ENCODE data around the gene CORO6.
A peak's percentile ranks its signal among the peaks of the same experiment; 100 is the strongest.

Gene CORO6

GRCh38 chr17:29593591-29594518 lies 28.9 kb downstream of the CORO6 start:
- no peak for DNase-seq (ENCODE audit: low read depth)
- H3K4me3 ChIP-seq (ENCODE audit: low read depth, low read length): peak overlapping the region; percentile 62

DNA sequence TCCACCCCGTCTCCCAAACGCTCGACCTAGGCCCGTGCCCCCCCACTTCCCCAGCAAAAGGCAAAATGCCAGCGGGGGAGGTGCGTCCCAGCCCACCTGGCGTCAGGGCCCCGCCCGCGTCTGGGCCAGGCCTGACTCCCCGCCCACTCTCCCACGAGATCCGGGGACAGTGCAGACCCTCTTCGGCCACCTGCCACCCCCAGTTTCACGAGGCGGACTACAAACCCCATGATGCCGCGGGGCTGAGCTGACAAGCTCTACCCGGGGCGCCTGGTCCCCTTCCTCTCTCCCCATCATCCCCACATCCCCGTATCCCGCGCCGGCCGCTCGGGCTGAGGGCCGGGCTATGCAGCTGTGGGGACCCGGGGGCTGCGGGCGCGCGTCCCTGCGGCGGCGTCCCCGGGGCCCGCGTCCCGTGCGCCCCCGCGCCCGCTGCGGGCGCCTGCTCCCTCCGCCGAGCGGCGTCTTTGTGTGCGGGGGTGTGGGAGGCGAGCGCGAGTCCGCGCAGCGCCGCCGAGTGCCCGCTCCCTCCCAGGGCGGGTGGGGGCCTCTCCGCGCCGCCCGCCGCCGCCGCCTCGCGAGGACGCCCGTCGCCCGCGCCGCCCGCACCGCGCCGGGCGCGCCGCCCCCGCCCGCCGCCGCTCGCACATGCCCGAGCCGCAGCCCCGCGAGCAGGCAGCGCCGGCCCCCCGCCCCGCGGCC lies 29.7 kb downstream of the CORO6 start, which contains the start of gene ANKRD13B:
ANKRD13B (plus strand) TSS at position 283 of the 702 bp plus-strand sequence. CDS start 490 bp downstream, outside the sequence.
- peak within 1 kb of the TSS; percentile 62 for H3K4me3 ChIP-seq (ENCODE audit: low read depth, low read length)
- DNase-seq (ENCODE audit: low read depth): no peak

DNA sequence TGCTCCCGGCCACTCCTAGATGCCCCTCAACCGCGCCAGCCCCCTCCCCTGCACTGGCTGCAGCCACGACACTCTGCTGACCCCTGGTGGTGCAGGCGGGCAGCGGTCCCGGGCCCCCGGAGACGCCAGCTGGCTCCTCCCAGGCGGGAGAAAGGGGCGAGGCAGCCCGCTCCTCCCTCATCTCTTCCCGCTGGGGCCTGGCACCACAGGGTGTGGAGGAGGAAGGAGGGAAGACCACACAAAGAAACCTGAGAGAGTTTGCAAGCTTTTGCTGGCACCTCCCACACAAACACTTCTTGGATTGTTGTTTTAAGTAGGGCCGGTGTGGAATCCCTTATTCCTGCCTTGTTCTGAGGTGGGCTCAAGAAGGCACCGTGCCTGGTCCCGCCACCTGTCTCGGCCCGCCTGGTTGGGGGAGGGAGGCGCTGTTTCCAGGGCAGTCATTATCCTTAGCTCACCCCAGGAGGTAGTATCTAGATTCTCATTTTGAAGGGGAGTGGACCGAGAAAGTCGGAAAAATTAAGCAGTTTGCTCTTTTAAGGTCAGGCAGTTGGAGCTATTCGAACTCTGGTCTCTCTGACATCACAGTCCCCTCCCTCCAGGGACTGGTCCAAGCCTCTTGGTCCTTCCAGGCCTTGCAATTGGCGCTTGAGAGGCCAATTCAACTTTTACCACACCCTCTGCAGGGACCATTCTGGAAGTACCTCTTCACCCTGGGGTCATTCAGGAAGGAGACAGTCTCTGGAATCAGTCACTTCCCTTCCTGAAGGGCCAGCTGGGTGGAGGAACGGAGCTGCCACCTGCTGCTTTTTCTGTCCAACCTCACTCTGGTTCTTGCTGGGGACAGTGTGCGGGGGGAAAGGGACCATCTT lies 30.7 kb downstream of the CORO6 start:
- peak overlapping the region; percentile 34 for H3K4me3 ChIP-seq (ENCODE audit: low read depth, low read length)
- no peak for DNase-seq (ENCODE audit: low read depth)

- no peak for DNase-seq (ENCODE audit: low read depth)
- H3K4me3 ChIP-seq (ENCODE audit: low read depth, low read length): peak overlapping the region; percentile 34
Observed at GRCh38 chr17:29591146-29591736, 31.5 kb downstream of the CORO6 start.

DNA sequence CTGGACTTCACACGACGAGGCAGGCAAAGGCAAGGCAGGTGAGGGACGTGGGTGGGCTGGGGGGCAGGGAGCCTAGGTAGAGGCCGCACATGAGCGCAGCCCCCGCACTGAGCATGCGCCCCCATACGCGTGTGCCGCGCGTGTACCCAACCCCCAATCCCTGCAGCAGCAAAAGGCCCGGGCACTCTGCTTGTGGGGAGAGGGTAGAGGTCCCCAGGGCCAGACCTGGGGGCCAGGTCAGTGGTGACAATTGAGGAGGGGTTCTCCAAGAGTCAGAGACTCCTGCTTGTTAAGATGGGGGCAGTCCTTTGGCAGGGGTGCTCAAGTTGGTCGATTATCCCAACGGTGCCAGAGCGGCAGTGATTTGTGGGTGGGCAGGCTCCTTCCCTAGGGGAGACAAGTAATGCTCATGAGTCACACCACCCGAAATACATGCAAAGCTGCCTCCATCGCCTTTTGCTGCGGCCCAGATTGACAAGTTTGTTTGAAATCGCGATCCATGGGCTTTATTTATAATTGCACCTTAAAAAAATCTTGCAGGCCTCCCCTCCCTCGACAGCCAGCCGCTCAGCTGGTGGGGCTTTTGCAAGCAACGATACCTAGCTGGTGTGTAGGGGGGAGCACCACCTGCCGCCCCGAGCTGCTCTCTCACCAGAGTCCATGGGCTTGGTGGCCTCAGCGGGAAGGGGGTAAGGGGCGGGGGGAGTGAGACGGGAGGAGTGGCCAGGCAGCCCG lies 32.1 kb downstream of the CORO6 start:
- DNase-seq (ENCODE audit: low read depth): no peak
- peak overlapping the region; percentile 52 for H3K4me3 ChIP-seq (ENCODE audit: low read depth, low read length)

DNA sequence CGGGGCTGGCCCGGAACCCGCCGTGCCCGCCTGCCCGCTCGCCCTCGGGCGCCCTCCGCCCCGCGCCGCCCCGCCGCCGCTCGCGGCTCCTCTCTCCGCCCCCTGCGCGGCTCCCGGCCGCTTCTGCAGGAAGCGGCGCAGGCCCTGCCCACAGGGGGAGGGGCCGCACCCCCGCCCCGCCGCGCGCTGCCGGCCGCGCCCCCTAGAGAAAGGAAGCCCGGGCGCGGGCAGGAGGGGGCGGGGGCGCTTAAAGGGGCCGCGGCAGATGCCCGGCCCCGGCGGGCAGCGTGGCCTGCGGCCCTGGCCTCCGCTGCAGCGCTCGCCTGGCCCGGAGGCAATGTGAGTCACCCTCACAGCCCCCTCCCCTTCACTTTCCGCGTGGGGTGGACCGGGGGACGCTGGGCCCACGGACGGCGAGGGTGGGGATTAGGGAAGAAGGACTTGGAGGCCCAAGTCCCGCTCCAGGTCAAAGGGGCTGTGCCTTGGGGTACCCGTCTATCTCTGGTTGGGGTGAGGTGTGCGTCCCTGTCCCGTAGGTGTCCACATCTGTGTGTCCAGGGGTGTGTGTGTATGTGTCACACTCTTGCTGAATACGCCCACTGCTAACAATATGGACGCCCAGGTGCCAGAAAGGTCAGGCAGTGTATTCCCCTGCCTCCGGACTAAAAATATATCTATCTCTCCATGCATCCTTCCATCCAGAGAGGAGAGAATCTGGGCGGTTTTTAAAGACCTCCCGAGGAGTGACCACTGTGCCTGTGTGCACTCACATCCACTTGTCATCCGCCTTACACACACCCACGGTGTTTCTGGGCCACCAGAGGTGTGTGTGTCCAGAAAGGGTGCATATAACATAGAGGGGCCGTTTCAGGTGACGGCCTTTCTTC lies 32.9 kb downstream of the CORO6 start, which contains the start of gene GIT1:
GIT1 (minus strand) TSS at position 125 of the 887 bp plus-strand sequence. CDS start 270 bp downstream, outside the sequence.
- peak; percentile 50 for DNase-seq (ENCODE audit: low read depth)

GRCh38 chr17:29588562-29589411 lies 33.9 kb downstream of the CORO6 start:
- H3K4me3 ChIP-seq (ENCODE audit: low read depth, low read length): peak overlapping the region; percentile 61
- no peak for DNase-seq (ENCODE audit: low read depth)

More for the DNA sequence above, 32.9 kb downstream of the CORO6 start, which contains the start of gene GIT1:
- peak within 1 kb of the TSS; percentile 61 for H3K4me3 ChIP-seq (ENCODE audit: low read depth, low read length)

- DNase-seq (ENCODE audit: low read depth): no peak
Observed at GRCh38 chr17:29588017-29588561, 34.6 kb downstream of the CORO6 start.

DNA sequence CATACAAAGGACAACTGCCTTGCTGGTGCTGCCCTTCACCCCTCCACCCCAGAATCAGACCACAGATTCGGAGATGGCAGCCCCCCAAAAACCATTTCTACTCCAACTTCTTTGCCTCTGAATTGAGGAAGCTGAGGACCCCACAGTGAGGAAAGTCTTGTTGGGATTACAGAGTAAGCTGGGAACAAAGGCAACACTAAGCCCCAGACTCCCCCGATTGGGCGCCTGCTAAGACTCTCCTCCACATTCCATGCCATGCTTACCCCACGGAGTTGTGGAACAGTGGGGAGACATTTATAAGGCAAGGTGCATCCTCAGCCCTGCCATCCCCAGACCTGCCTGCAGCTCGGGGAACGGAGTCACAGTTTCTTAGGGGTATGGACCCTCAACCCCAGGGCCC lies 35.1 kb downstream of the CORO6 start:
- peak overlapping the region; percentile 61 for H3K4me3 ChIP-seq (ENCODE audit: low read depth, low read length)

More at GRCh38 chr17:29588017-29588561, 34.6 kb downstream of the CORO6 start:
- H3K4me3 ChIP-seq (ENCODE audit: low read depth, low read length): peak overlapping the region; percentile 61

DNA sequence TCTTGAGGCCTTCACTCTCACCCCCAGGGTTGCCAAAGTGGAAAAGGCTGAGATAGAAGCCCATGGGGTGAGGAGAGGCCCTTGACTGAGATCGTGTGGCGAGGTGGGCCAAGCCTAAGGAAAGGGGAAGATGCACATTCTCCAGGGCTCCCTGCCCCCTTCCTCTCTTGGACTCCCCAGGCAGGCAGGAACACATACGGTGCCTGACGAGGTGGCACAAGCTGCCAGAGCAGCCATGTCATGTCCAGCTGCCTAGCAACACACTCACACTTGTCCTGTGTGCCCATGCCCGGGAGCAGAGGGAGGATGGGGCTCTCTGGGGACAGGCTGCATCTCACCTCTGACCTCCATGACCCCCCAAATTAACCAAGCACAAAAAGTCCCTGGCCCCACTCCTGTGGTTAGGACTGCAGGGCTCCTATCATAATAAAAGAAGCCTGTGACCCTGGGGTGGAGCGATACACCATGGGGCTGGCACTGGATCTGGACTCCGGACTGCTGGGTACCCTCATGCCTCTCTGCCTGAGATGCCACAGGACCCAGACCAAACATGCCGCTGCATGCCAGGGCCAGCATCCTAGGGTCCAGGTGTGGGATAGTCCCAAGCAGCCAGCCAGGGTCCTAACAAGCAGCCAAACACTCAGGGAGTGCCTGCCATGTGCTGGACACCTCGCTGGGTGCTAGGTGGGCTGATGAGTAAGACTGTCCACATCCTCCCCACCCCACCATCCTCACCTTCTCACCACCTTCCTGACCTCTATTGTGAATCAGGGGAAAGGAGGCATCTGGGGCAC lies 35.8 kb downstream of the CORO6 start:
- no peak overlapping the region for H3K4me3 ChIP-seq (ENCODE audit: low read depth, low read length)
- no peak for DNase-seq (ENCODE audit: low read depth)

More for the DNA sequence above, 35.1 kb downstream of the CORO6 start:
- no peak for DNase-seq (ENCODE audit: low read depth)

DNA sequence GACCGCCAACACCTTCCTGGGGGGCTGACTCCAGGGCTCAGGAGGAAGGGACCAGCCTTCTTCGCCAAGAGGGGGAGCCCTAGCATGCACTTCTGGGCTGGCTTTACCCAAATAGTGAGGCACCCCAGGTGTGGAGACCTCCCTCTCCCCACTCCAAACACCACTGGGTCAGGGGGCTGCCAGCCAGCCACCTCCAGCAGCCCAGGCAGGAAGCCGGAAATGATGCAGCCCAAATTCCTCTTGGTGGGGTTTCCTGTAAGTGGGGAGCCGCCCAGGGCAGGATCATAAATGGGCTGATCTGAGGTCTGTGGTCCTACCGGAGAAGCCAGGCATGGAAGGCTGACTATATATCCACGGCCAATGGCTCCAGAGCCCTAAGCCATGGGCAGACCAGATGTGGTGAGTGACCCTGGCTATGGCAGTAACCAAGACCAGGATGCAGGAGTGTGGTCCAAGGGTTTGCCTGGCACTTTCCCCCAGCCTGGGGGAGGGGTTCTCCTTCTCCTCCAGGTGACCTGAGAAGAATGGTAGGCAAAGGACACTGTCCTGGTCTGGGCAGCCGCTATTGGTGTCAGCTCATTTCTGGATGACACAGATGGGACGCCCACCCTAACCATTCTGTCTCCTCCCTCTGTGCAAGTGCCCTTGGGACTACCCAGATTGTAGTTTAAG lies 37.5 kb downstream of the CORO6 start:
- no peak overlapping the region for H3K4me3 ChIP-seq (ENCODE audit: low read depth, low read length)

GRCh38 chr17:29584452-29585079 lies 38.1 kb downstream of the CORO6 start:
- H3K4me3 ChIP-seq (ENCODE audit: low read depth, low read length): no peak overlapping the region
- DNase-seq (ENCODE audit: low read depth): no peak

More for the DNA sequence above, 37.5 kb downstream of the CORO6 start:
- no peak for DNase-seq (ENCODE audit: low read depth)

- H3K4me3 ChIP-seq (ENCODE audit: low read depth, low read length): no peak overlapping the region
- DNase-seq (ENCODE audit: low read depth): no peak
Observed at GRCh38 chr17:29583324-29584248, 39.1 kb downstream of the CORO6 start.
